GM12875 (cell line): ENCODE measurements around the gene ATP8B4.

Experiments used
- H3K4me3 ChIP-seq: one replicate; pipeline ENCODE4 v1.5.1; 2011; ENCODE audit warnings: low read depth, low read length, control low read depth
- TF ChIP-seq, protein P1 (sequence below): IDR thresholded peaks from 2 replicates; pipeline ENCODE4 v1.5.1; 2011; ENCODE audit warnings: low read depth, mild to moderate bottlenecking, control low read depth, inconsistent platforms, low read length, moderate library complexity, borderline replicate concordance; ENCODE audit not compliant: insufficient read depth

Gene ATP8B4

GRCh38 chr15:49953421-49953820 lies 165.6 kb downstream of the ATP8B4 start:
- TF ChIP-seq, protein P1, sequence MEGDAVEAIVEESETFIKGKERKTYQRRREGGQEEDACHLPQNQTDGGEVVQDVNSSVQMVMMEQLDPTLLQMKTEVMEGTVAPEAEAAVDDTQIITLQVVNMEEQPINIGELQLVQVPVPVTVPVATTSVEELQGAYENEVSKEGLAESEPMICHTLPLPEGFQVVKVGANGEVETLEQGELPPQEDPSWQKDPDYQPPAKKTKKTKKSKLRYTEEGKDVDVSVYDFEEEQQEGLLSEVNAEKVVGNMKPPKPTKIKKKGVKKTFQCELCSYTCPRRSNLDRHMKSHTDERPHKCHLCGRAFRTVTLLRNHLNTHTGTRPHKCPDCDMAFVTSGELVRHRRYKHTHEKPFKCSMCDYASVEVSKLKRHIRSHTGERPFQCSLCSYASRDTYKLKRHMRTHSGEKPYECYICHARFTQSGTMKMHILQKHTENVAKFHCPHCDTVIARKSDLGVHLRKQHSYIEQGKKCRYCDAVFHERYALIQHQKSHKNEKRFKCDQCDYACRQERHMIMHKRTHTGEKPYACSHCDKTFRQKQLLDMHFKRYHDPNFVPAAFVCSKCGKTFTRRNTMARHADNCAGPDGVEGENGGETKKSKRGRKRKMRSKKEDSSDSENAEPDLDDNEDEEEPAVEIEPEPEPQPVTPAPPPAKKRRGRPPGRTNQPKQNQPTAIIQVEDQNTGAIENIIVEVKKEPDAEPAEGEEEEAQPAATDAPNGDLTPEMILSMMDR: no peak

DNA sequence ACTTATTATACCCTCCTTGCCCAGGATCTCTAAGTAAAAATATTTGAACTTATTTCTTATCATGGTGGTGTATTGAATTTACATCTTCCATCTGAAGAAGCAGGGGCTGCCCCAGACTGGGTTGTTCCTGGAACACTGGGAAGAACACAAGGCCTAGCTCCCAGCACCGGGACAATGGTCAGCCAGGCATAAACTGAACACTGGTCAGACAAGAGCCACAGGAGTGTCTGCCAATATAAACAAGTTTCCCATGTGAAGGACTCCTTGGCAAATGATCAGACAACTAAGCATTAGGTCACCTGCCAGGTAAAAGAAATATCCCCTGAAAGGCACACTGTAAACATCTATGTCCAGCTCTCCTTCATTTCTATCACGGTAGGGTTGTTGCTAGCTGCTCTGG lies 172.4 kb downstream of the ATP8B4 start:
- TF ChIP-seq, protein P1: no peak

More at GRCh38 chr15:49953421-49953820, 165.6 kb downstream of the ATP8B4 start:
- no peak overlapping the region for H3K4me3 ChIP-seq

DNA sequence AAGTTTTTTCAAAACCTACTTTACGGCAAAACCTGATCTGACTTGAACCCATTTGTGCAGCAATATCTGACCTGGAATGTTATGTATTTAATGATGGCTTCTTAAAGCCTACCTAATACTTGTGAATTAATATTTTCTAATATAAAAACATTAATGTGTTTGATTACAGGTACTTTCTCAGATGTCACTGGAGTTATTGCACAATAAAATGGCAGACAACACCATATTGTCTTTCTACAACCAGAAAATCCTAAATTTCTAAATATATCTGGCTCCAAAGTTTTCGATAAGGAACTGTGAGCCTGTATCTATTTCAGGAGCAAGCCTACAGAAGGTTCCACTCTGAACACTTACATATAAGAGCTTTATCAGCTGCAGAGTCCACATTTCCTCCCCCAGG lies 184.5 kb downstream of the ATP8B4 start:
- TF ChIP-seq, protein P1: no peak

More for the DNA sequence above, 172.4 kb downstream of the ATP8B4 start:
- no peak overlapping the region for H3K4me3 ChIP-seq

DNA sequence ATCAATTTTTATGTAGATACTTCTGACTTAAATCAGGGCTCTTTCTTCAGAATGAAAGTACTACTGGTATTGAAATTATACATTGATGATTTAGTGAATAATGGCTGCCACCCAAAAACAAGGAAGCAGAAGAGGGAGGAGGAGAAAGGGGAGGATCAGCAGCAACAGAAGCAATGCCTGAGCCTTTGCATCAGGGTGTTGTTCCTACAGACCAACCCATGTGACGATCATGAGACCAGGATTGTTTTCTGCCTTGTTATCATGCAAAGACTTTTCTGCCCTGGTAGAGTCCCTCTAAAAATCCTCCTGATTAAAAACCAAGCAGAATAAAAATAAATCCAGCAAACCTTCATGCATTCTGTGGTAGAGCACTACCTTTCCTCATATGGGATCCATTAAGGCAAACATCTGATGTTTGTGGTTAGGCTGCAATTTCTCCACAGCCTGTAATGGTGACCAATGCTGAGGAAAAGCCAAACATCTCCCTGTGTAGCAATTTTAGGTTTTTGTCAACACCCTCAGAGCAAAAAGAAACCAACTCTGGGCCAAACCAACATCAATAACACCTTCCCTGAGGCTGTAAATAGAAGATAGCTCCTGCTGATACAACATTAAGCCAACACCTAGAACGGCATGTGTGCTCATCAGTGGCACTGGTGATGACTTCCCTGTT lies 191.7 kb downstream of the ATP8B4 start:
- no peak overlapping the region for H3K4me3 ChIP-seq
- TF ChIP-seq, protein P1: no peak

More for the DNA sequence above, 184.5 kb downstream of the ATP8B4 start:
- H3K4me3 ChIP-seq: no peak overlapping the region

- TF ChIP-seq, protein P1: no peak
- H3K4me3 ChIP-seq: no peak overlapping the region
Observed at GRCh38 chr15:49926740-49927139, 192.3 kb downstream of the ATP8B4 start.

DNA sequence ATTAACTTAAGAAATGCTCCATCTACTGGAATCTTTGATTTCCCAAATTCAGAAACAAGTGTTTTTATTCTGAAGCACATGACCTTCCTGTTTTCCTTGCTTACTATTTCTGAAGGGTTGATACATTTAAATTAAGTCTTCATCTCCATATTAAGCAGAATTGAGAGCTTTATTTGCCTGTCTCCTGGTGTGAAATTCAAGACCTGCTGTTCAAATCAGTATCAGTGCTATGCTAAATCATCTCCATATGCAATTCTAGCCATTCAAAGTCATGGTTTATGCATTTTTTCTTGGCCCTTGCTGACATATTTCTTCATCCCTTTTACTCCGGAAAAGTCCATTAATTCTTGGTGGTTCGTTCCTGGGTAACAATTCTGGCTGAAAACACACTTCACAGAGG lies 195.4 kb downstream of the ATP8B4 start:
- H3K4me3 ChIP-seq: no peak overlapping the region
- TF ChIP-seq, protein P1: no peak

DNA sequence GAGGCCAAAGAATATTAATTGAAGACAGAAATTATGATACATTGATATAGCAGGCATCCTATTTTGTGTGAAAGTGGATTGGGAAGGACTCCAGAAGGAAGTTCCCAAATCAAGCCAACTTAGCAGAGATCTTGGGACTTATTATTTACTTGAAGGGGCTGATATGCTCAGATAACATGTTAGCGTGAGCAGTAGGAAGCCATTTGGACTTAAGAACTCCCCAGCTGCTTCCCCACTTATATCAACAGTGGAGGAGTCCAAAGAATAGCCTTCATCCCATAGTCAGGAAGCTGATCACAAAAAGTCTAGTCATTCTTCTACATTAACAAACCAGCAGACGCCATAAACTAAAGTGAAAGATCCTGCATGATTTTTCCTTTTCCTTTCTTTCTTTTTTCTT lies 200.0 kb downstream of the ATP8B4 start:
- TF ChIP-seq, protein P1: no peak
- no peak overlapping the region for H3K4me3 ChIP-seq
